Measurements from ENCODE around the gene TIGD4.

- TF ChIP-seq, protein P1, sequence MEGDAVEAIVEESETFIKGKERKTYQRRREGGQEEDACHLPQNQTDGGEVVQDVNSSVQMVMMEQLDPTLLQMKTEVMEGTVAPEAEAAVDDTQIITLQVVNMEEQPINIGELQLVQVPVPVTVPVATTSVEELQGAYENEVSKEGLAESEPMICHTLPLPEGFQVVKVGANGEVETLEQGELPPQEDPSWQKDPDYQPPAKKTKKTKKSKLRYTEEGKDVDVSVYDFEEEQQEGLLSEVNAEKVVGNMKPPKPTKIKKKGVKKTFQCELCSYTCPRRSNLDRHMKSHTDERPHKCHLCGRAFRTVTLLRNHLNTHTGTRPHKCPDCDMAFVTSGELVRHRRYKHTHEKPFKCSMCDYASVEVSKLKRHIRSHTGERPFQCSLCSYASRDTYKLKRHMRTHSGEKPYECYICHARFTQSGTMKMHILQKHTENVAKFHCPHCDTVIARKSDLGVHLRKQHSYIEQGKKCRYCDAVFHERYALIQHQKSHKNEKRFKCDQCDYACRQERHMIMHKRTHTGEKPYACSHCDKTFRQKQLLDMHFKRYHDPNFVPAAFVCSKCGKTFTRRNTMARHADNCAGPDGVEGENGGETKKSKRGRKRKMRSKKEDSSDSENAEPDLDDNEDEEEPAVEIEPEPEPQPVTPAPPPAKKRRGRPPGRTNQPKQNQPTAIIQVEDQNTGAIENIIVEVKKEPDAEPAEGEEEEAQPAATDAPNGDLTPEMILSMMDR (IDR thresholded peaks at IDR 0.05): no peak
- TF ChIP-seq POLR2A (IDR thresholded peaks at IDR 0.05): no peak
Observed at GRCh38 chr4:152747444-152747843, 32.1 kb downstream of the TIGD4 start.

Measured in uterus (tissue), 2 donors.